Measurements from ENCODE around the gene FEZF1.

- TF ChIP-seq RAD21 (IDR thresholded peaks at IDR 0.05) (no peak), MAX (IDR thresholded peaks at IDR 0.05) (no peak), YY1 (IDR thresholded peaks at IDR 0.05) (no peak), CTCF (IDR thresholded peaks at IDR 0.05; ENCODE audit: low read depth, low read length, missing input control) (no peak), HNF4G (IDR thresholded peaks at IDR 0.05) (no peak), JUND (IDR thresholded peaks at IDR 0.05) (no peak), GABPA (IDR thresholded peaks at IDR 0.05 in 1 of 2, conservative IDR thresholded peaks at IDR 0.05 in 1 of 2) (no peak), RXRA (IDR thresholded peaks at IDR 0.05) (no peak), REST (IDR thresholded peaks at IDR 0.05) (no peak), TAF1 (conservative IDR thresholded peaks at IDR 0.05) (no peak)
These were observed 1.1 kb upstream of the FEZF1 start for GRCh38 chr7:122305475-122306319.

Measured in liver (tissue), 3 donors.